Esophagus muscularis mucosa (tissue), 3 donors: Measurements from ENCODE around the gene HACD2.

Source experiments
- CTCF ChIP-seq, 3 experiments: fragments of 200-600 bp in 2 of 3; fragments of 450-650 bp in 1 of 3; sonication (generic) in 2 of 3; IDR thresholded peaks; one replicate each; pipeline ENCODE4 v1.5.1; 2017 to 2019; ENCODE audit warnings: antibody characterized with exemption in 3 of 3, mild to moderate bottlenecking in 2 of 3, moderate library complexity in 1 of 3
- POLR2A ChIP-seq: fragments of 450-650 bp; IDR thresholded peaks from one replicate; pipeline ENCODE4 v1.6.1; 2017; ENCODE audit warnings: antibody characterized with exemption, moderate library complexity, mild to moderate bottlenecking, low read depth
- POLR2AphosphoS5 ChIP-seq, 2 donors: sonication (generic); formaldehyde crosslinking; IDR thresholded peaks; one replicate each; pipeline ENCODE4 v1.6.1; 2017; ENCODE audit warnings: antibody characterized with exemption in 2 of 2

- TF ChIP-seq CTCF (IDR thresholded peaks at IDR 0.05) (no peak), POLR2AphosphoS5 (IDR thresholded peaks at IDR 0.05) (no peak), POLR2A (no peak)
Observed at GRCh38 chr3:123511084-123511483, 73.8 kb downstream of the HACD2 start.
